Activated CD4-positive, alpha-beta T cell treated with anti-CD3 and anti-CD28 coated beads for 4 hours (primary cell): ENCODE measurements around the gene FAM111A.

Experiments used
- DNase-seq, 2 donors: peaks; one replicate each; pipeline ENCODE4 v3.0.0-alpha.2; 2020

FAM111A gene

DNA sequence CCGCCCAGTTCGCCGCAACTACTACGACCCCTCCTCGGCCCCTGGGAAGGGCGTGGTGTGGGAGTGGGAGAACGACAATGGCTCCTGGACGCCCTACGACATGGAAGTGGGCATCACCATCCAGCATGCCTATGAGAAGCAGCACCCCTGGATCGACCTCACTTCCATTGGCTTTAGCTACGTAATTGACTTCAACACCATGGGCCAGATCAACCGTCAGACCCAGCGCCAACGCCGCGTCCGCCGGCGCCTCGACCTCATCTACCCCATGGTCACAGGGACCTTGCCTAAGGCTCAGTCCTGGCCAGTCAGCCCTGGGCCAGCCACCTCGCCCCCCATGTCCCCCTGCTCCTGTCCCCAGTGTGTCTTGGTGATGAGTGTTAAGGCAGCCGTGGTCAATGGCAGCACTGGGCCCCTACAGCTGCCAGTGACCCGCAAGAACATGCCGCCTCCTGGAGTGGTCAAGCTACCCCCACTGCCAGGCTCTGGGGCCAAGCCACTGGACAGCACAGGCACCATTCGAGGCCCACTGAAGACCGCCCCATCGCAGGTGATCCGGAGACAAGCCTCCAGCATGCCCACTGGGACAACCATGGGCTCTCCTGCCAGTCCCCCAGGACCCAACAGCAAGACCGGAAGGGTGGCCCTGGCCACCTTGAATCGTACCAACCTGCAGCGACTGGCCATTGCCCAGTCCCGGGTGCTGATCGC, 39.2 kb downstream of the FAM111A start:
- no peak for DNase-seq

DNA sequence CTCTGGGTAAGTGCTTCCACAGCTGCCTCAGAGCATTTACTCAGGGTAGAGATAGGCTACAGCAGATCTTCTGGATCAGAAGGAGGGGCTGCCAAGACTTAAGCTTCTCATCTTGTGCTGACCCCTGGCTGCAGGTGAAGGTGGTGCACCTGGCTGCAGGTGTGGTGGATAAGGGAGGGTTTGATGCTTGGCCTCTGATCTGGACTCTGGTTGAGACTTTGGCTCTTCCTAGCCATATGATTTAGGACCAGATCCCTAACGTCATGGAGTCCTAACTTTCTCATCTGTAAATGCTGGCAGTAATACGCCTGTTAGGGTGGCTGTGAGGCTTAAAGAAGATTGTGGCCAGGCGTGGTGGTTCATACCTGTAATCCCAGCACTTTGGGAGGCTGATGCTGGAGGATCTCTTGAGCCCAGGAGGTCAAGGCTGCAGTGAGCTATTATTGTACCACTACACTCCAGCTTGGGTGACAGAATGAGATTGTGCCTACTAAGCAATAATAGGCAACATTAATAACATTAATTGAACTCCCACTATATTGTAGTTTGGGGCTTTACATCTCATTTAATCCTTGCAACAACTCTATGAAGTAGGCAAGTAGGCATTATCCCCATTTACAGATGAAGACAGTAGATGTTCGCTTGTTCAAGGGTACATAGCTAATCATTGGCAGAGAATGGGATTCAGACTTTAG, 39.9 kb downstream of the FAM111A start:
- DNase-seq = peak in 1 of 2 donors; percentile 14

GRCh38 chr11:59183771-59184170, 41.1 kb downstream of the FAM111A start:
- no peak for DNase-seq

DNA sequence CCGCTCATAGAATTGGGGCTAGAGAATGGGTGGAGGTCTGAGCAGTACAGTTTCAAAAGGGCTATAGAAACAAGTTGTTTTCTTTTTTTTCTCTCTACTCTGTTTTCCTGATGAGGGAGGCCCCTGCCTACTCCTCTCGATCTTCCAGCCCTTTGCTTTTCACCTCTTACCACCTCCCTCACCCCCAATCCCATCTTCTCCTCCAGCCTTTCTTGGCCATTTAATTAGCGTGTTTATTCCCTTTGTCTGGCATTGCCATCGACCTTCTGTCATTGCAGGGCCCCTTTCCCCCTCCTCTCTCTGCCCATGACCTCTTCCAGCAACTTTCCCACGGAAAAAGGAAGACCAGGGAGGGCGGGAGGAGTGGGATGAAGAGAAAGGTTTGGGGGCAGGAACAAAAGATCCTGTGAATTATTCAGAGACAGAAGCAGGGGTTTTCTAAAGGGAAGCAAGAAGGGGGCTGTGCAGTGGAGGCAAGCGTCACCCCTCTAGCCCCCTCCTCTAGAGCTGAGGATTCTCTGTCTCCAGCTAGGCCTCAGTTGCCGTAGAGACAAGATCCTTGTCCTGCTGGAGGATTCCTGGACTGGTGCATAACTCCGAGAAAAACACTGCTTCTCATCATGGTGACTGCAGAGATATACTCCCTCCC, 42.2 kb downstream of the FAM111A start:
- DNase-seq = no peak

- DNase-seq = no peak
Observed at GRCh38 chr11:59185386-59185945, 42.8 kb downstream of the FAM111A start.

DNA sequence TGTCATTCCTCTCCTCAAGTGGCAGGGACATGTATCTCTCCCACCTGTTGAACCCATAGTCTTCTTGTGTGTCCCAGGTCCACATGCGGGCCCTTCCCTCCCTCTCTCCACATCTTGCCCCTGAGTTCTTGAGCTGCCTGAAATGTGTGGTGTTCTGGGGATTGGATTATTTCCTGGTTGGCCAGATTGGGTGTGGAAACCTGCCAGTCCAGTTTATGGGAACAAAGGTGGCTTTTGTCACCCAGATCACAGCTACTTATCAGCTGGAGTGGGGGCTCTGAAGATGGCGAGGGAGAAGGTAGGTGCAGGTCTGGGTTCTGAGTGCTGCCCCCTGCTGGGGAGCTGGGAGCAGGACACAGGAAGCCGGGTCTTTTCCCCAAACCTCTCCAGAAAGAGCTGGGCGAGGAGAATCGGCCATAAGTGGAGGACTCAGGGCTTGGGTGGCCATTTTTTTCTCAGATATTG, 43.5 kb downstream of the FAM111A start:
- DNase-seq = peak; percentile 38 to 52

GRCh38 chr11:59187035-59187434, 44.4 kb downstream of the FAM111A start:
- DNase-seq = no peak

DNA sequence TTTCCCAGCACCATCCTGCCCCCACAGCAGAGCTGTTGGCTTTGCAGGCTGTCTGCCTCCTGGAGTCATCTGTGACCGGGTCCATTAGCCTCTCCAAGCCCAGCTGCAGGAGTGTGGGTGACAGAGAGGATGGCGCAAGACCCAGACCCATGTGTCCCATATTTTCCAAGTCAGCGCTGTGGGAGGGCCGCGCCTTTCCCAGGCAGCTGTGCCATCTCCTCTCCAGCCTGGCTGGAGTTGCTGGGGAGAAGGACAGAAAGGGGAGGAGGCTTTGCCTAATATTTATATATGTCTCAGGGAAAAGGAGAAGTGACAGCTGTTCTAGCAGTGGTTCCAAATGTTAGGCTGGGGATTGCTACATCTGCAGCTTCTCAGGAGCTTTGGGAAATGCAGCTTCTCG, 44.9 kb downstream of the FAM111A start:
- DNase-seq = no peak

DNA sequence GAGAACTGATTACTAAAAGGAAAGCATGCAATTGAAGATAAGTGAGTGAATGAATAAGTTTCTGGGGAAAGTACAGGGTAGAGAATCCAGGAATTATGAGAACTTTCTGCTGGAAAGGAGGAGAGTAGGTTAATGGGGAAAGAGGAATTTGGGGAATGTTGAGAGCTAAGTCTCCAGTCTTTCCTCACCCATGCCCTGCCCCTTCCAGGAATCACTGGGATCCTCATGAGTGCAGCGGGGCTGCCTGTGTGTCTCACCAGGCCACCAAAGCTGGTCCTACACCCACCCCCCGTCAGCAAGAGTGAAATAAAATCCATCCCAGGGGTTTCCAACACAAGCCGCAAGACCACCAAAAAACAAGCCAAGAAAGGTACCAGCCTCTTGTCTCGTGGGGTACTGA, 46.3 kb downstream of the FAM111A start:
- DNase-seq = no peak

- DNase-seq = no peak
Observed at GRCh38 chr11:59189986-59190385, 47.3 kb downstream of the FAM111A start.

DNA sequence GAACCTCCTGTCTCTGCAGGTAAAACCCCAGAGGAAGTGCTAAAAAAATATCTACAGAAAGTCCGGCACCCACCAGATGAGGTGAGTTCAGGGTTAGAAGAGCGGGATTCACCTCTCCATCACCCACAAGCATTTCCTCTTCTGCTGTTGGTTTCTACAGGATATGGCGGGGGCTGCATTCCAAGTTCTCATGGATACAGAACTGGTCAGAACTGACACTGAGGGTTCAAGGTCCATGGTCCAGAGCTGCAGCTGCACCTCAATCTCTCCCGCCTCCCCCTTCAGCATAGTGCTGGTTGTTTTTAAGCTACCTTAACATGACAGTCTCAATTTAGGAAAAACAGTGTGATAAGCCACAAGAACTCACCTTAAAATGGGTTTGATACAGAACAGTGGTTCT, 48.4 kb downstream of the FAM111A start:
- DNase-seq = no peak

GRCh38 chr11:59191890-59192289, 49.2 kb downstream of the FAM111A start:
- no peak for DNase-seq

DNA sequence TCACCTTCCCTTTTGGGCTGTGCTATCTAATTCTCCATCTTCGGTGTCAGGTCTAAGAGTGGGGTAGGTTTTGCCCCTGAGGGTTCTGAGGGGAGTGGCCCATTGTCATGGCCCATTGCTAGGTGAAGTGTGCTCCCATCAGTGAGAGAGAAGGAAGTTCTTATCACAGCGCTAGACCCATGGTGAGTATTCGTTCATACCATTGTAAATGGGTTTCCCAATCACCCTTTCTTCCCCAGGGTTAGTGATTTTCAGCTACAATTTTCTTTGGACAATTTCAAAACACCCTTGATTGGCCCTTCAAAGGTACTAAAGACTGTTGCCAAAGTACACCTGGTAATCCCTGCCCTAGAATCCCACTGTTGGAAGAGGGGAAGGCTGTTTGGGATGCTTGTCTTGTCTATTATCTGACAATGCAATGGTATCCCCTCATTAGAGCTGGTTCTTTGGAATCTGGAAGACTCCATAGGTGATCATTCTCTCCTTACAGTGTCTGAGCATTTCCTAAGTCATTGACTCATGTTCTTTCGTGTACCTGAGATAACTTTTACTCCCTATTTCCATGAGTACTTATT, 49.9 kb downstream of the FAM111A start:
- no peak for DNase-seq

- no peak for DNase-seq
Observed at GRCh38 chr11:59193587-59194130, 51.0 kb downstream of the FAM111A start.

DNA sequence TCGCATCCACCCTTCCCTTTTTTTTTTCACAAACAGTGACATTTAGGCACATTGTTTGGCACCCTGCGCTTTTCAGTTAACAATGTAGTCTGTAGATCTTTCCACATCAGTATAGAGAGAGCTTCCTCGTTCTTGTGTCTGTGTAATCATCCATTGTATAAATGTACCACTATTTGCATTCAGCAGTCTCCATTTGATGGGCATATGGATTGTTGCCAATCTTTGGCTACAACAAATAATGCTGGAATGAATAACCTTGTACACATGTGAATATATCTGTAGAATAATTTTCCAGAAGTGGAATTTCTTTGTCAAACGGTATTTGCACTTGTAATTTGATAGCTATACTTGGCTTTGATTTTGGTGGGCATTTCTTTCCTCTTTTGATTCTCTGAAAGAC, 52.9 kb downstream of the FAM111A start:
- no peak for DNase-seq

DNA sequence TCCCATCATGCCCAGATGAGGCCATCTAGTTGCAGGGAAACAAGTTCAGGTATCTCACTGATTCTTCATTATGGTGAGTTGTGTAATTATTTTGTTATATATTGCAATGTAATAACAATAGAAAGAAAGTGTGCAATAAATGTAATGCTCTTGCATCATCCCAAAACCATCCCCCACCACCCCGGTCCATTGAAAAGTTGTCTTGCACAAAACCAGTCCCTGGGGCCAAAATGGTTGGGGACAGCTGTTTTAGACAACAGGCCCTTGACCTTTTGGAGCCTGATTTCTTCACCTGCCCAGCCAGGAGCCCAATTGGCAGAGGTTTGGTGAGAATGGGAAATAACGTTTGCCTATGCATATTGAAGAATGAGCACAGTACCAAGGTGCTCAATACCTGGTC, 54.1 kb downstream of the FAM111A start:
- DNase-seq = no peak

GRCh38 chr11:59197991-59198390, 55.3 kb downstream of the FAM111A start:
- DNase-seq = no peak

DNA sequence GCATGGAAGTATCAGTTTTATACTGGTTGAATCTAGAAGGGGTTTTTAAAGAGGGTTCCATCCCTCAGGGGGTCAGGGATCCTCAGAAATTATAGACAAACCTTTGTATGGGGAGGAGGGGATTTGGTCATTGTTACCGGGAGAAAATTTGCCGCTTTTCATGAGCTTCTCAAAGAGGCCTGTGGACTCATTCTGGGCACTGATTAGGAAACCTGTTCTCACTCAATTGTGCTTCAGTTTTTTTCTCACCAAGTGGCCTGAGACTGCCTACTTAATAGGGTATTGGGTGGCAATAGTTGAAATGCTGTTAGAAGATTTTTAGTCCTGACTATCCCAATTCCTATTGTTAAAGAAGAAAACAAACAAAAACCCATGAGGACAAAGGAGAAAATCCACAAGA, 56.1 kb downstream of the FAM111A start:
- no peak for DNase-seq

- peak in 1 of 2 donors; percentile 13 for DNase-seq
Observed at GRCh38 chr11:59199546-59200422, 57.1 kb downstream of the FAM111A start.

- DNase-seq = no peak
Observed at GRCh38 chr11:59200423-59200746, 57.7 kb downstream of the FAM111A start.

- no peak for DNase-seq
Observed at GRCh38 chr11:59201353-59201752, 58.7 kb downstream of the FAM111A start.
